Activated T-helper 1 cell treated with anti-CD3 and anti-CD28 coated beads, Interleukin-12 subunit alpha, Interleukin-12 subunit beta, Interleukin-2, Interleukin-4 antibody, amounts not matched to agents 30 ng/mL and 10 ng/mL and 1 ng/mL, durations not matched to agents 14 hours and 24 hours and 36 hours (primary cell): Measurements from ENCODE around the gene MCC. TPM values are rescaled to one million over a fixed set of nuclear protein-coding genes. Genes with fewer than 3 reads are reported as not detected.

ENCODE experiments used
- DNase-seq: peaks from one replicate; pipeline ENCODE4 v3.0.0; 2021; ENCODE audit warnings: low spot score
- H3K27ac Mint-ChIP-seq: one replicate; pipeline ENCODE4 v1.8.0; 2021; ENCODE audit warnings: mild to moderate bottlenecking, mixed read lengths
- H3K27me3 Mint-ChIP-seq: one replicate; pipeline ENCODE4 v1.8.0; 2022; ENCODE audit warnings: mild to moderate bottlenecking, moderate library complexity, mixed read lengths; ENCODE audit not compliant: insufficient read depth
- H3K36me3 Mint-ChIP-seq: one replicate; pipeline ENCODE4 v1.8.0; 2021; ENCODE audit warnings: low read depth, mixed read lengths
- H3K4me1 Mint-ChIP-seq: one replicate; pipeline ENCODE4 v1.8.0; 2021; ENCODE audit warnings: low read depth, mixed read lengths
- H3K4me3 Mint-ChIP-seq: one replicate; pipeline ENCODE4 v1.8.0; 2021; ENCODE audit warnings: mild to moderate bottlenecking, moderate library complexity, mixed read lengths
- H3K9me3 Mint-ChIP-seq: one replicate; pipeline ENCODE4 v1.8.0; 2021; ENCODE audit warnings: mixed read lengths
- intact Hi-C: fragments of 100-400 bp; cut with micrococcal nuclease; formaldehyde crosslinking; loops from one replicate; pipeline ENCODE4 v1.15.1; 2024
- total RNA-seq: library from RNA; stranded (reverse); gene quantifications from 2 replicates; pipeline ENCODE4 v1.2.3, GENCODE V29; 2022

MCC gene
- total RNA-seq, 1 donor from 2014 or later = 1.3 TPM

GRCh38 chr5:113373426-113373825, 114.8 kb downstream of the MCC start:
- Mint-ChIP-seq H3K4me1 (peaks cover 15% of the 10 kb centered on the region), H3K36me3 (peaks cover 3% of the 10 kb centered on the region), H3K27ac (no peak overlapping the region), H3K27me3 (peaks cover 21% of the 10 kb centered on the region), H3K9me3 (no peaks in the 10 kb centered on the region), H3K4me3 (no peak overlapping the region)
- intact Hi-C loops = no loop called here
- DNase-seq = no peak

GRCh38 chr5:113371721-113372196, 116.5 kb downstream of the MCC start:
- Mint-ChIP-seq H3K4me1 (no peaks in the 10 kb centered on the region), H3K4me3 (no peak overlapping the region), H3K27me3 (peaks cover 31% of the 10 kb centered on the region), H3K9me3 (no peaks in the 10 kb centered on the region), H3K27ac (no peak overlapping the region), H3K36me3 (peaks cover 3% of the 10 kb centered on the region)
- no peak for DNase-seq
- intact Hi-C loops = no loop called here

- DNase-seq = no peak
- H3K4me1 Mint-ChIP-seq = no peaks in the 10 kb centered on the region
- peaks cover 6% of the 10 kb centered on the region for H3K36me3 Mint-ChIP-seq
- H3K4me3 Mint-ChIP-seq = no peak overlapping the region
- intact Hi-C loops = no loop called here
- peaks cover 30% of the 10 kb centered on the region for H3K27me3 Mint-ChIP-seq
- peaks cover 17% of the 10 kb centered on the region for H3K9me3 Mint-ChIP-seq
- H3K27ac Mint-ChIP-seq = no peak overlapping the region
These were observed 120.7 kb downstream of the MCC start for GRCh38 chr5:113367586-113367985.

- Mint-ChIP-seq H3K27ac (no peak overlapping the region), H3K4me3 (no peak overlapping the region), H3K4me1 (no peaks in the 10 kb centered on the region), H3K27me3 (peaks cover 22% of the 10 kb centered on the region), H3K36me3 (peaks cover 6% of the 10 kb centered on the region), H3K9me3 (peaks cover 17% of the 10 kb centered on the region)
- intact Hi-C loops = no loop called here
- no peak for DNase-seq
These were observed 123.8 kb downstream of the MCC start for GRCh38 chr5:113364466-113364865.

GRCh38 chr5:113361701-113362100, 126.6 kb downstream of the MCC start:
- H3K4me1 Mint-ChIP-seq = no peaks in the 10 kb centered on the region
- peaks cover 12% of the 10 kb centered on the region for H3K27me3 Mint-ChIP-seq
- H3K9me3 Mint-ChIP-seq = peaks cover 17% of the 10 kb centered on the region
- H3K4me3 Mint-ChIP-seq = no peak overlapping the region
- H3K36me3 Mint-ChIP-seq = peaks cover 6% of the 10 kb centered on the region
- no peak for DNase-seq
- intact Hi-C loops = no loop called here
- no peak overlapping the region for H3K27ac Mint-ChIP-seq

- peaks cover 4% of the 10 kb centered on the region for H3K27me3 Mint-ChIP-seq
- H3K27ac Mint-ChIP-seq = no peak overlapping the region
- intact Hi-C loops = no loop called here
- DNase-seq = no peak
- no peaks in the 10 kb centered on the region for H3K36me3 Mint-ChIP-seq
- peaks cover 8% of the 10 kb centered on the region for H3K9me3 Mint-ChIP-seq
- no peak overlapping the region for H3K4me3 Mint-ChIP-seq
- no peaks in the 10 kb centered on the region for H3K4me1 Mint-ChIP-seq
These were observed 128.8 kb downstream of the MCC start for GRCh38 chr5:113359419-113359818.

GRCh38 chr5:113358696-113359095, 129.6 kb downstream of the MCC start:
- H3K4me3 Mint-ChIP-seq = no peak overlapping the region
- no peaks in the 10 kb centered on the region for H3K4me1 Mint-ChIP-seq
- H3K9me3 Mint-ChIP-seq = peaks cover 3% of the 10 kb centered on the region
- no peak overlapping the region for H3K27ac Mint-ChIP-seq
- intact Hi-C loops = no loop called here
- no peak for DNase-seq
- H3K27me3 Mint-ChIP-seq = peaks cover 4% of the 10 kb centered on the region
- H3K36me3 Mint-ChIP-seq = no peaks in the 10 kb centered on the region

GRCh38 chr5:113357696-113358476, 130.4 kb downstream of the MCC start:
- H3K36me3 Mint-ChIP-seq = no peaks in the 10 kb centered on the region
- no peak overlapping the region for H3K27ac Mint-ChIP-seq
- no peaks in the 10 kb centered on the region for H3K4me1 Mint-ChIP-seq
- DNase-seq = no peak
- intact Hi-C loops = no loop called here
- no peaks in the 10 kb centered on the region for H3K9me3 Mint-ChIP-seq
- peaks cover 4% of the 10 kb centered on the region for H3K27me3 Mint-ChIP-seq
- H3K4me3 Mint-ChIP-seq = no peak overlapping the region

- intact Hi-C loops = no loop called here
- Mint-ChIP-seq H3K36me3 (no peaks in the 10 kb centered on the region), H3K9me3 (no peaks in the 10 kb centered on the region), H3K4me3 (no peak overlapping the region), H3K27ac (no peak overlapping the region), H3K4me1 (no peaks in the 10 kb centered on the region), H3K27me3 (peaks cover 11% of the 10 kb centered on the region)
- DNase-seq = no peak
These were observed 131.8 kb downstream of the MCC start for GRCh38 chr5:113356487-113356886.

GRCh38 chr5:113354055-113354454, 134.2 kb downstream of the MCC start:
- Mint-ChIP-seq H3K27ac (no peak overlapping the region), H3K9me3 (no peaks in the 10 kb centered on the region), H3K4me1 (no peaks in the 10 kb centered on the region), H3K36me3 (no peaks in the 10 kb centered on the region), H3K4me3 (no peak overlapping the region), H3K27me3 (peaks cover 23% of the 10 kb centered on the region)
- intact Hi-C loops = no loop called here
- DNase-seq = no peak

- H3K9me3 Mint-ChIP-seq = no peaks in the 10 kb centered on the region
- no peaks in the 10 kb centered on the region for H3K4me1 Mint-ChIP-seq
These were observed 140.7 kb downstream of the MCC start for GRCh38 chr5:113347572-113347971.

GRCh38 chr5:113344973-113345940, 143.0 kb downstream of the MCC start:
- no peak overlapping the region for H3K4me3 Mint-ChIP-seq
- intact Hi-C loops = no loop called here

More at GRCh38 chr5:113347572-113347971, 140.7 kb downstream of the MCC start:
- DNase-seq = no peak
- Mint-ChIP-seq H3K36me3 (no peaks in the 10 kb centered on the region), H3K27ac (no peak overlapping the region), H3K27me3 (peaks cover 48% of the 10 kb centered on the region), H3K4me3 (no peak overlapping the region)
- intact Hi-C loops = no loop called here

GRCh38 chr5:113343343-113343742, 144.9 kb downstream of the MCC start:
- DNase-seq = no peak
- Mint-ChIP-seq H3K27ac (no peak overlapping the region), H3K36me3 (no peaks in the 10 kb centered on the region), H3K9me3 (no peaks in the 10 kb centered on the region), H3K4me3 (no peak overlapping the region), H3K27me3 (peaks cover 18% of the 10 kb centered on the region), H3K4me1 (no peaks in the 10 kb centered on the region)
- intact Hi-C loops = no loop called here

More at GRCh38 chr5:113344973-113345940, 143.0 kb downstream of the MCC start:
- no peaks in the 10 kb centered on the region for H3K36me3 Mint-ChIP-seq
- no peaks in the 10 kb centered on the region for H3K9me3 Mint-ChIP-seq
- peaks cover 30% of the 10 kb centered on the region for H3K27me3 Mint-ChIP-seq
- no peak overlapping the region for H3K27ac Mint-ChIP-seq
- no peak for DNase-seq
- H3K4me1 Mint-ChIP-seq = no peaks in the 10 kb centered on the region
